ENCODE measurements around the gene PHACTR1. TPM values are rescaled to one million over a fixed set of nuclear protein-coding genes. Genes with fewer than 3 reads are reported as not detected.

Gene PHACTR1
- total RNA-seq, 1 donor from 2014 or later: 85.9 TPM

DNA sequence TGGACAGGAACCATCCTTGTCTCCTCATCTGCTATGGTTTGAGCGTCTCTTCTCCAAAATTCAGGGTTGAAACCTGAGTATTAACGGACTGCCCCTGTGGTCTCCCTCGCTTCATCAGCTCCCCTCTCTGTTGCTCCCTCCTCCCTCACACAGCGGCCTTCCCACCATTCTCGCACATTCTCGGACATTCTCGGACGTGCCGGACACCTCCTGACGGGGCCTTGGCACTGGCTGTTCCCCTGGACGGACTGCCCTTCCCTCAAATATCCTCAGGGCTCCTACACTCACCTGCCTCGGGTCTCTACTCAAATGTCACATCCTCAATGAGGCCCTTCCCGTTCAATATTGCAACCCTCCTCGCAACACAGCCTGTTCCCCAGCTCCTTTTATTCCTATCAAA is 496.0 kb downstream of the PHACTR1 start:
- DNase-seq: no peak
- H3K27ac ChIP-seq (replicated peaks): no peak overlapping the region
- H3K4me1 ChIP-seq: peaks cover 35% of the 10 kb centered on the region
- no peaks in the 10 kb centered on the region for H3K9me3 ChIP-seq (replicated peaks)
- H3K4me3 ChIP-seq: no peak overlapping the region
- H3K36me3 ChIP-seq: no peaks in the 10 kb centered on the region
- TF ChIP-seq, protein P1, sequence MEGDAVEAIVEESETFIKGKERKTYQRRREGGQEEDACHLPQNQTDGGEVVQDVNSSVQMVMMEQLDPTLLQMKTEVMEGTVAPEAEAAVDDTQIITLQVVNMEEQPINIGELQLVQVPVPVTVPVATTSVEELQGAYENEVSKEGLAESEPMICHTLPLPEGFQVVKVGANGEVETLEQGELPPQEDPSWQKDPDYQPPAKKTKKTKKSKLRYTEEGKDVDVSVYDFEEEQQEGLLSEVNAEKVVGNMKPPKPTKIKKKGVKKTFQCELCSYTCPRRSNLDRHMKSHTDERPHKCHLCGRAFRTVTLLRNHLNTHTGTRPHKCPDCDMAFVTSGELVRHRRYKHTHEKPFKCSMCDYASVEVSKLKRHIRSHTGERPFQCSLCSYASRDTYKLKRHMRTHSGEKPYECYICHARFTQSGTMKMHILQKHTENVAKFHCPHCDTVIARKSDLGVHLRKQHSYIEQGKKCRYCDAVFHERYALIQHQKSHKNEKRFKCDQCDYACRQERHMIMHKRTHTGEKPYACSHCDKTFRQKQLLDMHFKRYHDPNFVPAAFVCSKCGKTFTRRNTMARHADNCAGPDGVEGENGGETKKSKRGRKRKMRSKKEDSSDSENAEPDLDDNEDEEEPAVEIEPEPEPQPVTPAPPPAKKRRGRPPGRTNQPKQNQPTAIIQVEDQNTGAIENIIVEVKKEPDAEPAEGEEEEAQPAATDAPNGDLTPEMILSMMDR (IDR thresholded peaks at IDR 0.05; ENCODE audit: borderline replicate concordance): no peak
- no peaks in the 10 kb centered on the region for H3K27me3 ChIP-seq (ENCODE audit: low read depth)
- intact Hi-C loops (cut with micrococcal nuclease): no loop called here

DNA sequence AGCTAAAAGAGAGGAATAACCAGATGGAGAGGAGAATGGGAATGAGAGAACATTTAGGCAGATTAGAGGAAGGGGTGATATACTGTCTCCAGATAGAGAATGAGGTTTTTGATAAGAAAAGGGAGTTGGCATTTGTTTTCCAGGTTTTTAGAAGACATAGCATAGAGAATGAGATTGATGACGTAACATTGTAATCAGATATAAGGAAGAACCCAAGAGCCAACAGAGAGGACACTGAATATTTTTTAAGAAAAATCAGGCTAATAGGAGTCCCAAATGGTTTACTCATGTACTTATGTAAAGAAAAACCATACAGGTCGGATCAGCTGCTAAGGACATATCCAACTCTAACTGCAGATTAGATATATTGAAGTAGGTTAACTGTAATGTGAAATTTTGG is 498.8 kb downstream of the PHACTR1 start:
- Histone ChIP-seq H3K36me3 (peaks cover 5% of the 10 kb centered on the region), H3K27me3 (ENCODE audit: low read depth) (no peaks in the 10 kb centered on the region), H3K9me3 (replicated peaks) (no peaks in the 10 kb centered on the region), H3K27ac (replicated peaks) (no peak overlapping the region), H3K4me1 (peaks cover 39% of the 10 kb centered on the region), H3K4me3 (no peak overlapping the region)
- TF ChIP-seq, protein P1 (IDR thresholded peaks at IDR 0.05; ENCODE audit: borderline replicate concordance): no peak
- DNase-seq: no peak
- intact Hi-C loops (cut with micrococcal nuclease): no loop called here

DNA sequence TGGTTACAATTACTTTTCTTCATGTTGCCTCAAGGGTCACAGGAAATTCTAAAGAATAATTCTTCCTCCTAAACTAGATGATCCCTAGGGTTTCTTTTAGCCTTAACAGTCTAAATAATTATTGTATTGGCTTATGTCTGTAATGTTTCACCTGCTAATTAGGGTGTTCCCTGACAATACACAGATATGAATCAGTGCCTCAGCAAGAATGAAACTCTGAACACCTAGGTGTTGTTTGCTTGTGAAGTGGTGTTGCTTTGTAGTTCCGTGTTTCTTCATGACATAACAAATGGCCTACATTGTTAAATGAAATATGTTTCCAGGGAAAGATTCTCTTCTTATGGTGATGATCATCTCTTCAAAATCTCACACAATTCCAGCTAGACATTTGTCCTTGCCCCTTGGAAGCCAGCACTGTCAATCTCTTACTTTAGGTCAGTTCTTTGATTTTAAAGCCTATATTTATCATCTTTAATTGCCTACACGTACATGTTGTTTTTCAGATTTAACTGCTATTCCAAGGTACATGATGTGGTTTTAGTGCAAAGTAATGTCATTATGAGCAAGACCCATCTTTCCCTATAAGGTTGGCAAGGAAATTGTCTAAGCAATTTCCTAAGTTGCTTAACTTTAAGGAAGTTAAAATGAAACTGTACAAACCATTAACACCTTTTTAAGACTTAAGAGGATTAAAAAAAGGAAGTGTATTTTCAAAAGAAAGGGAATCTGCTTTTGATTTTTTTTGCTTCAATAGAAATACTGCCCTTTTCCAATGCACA is 499.9 kb downstream of the PHACTR1 start:
- TF ChIP-seq, protein P1 (IDR thresholded peaks at IDR 0.05; ENCODE audit: borderline replicate concordance): no peak
- peaks cover 28% of the 10 kb centered on the region for H3K4me1 ChIP-seq
- peak overlapping the region; percentile 41 for H3K27ac ChIP-seq (replicated peaks)
- intact Hi-C loops (cut with micrococcal nuclease): no loop called here
- no peaks in the 10 kb centered on the region for H3K9me3 ChIP-seq (replicated peaks)
- no peaks in the 10 kb centered on the region for H3K27me3 ChIP-seq (ENCODE audit: low read depth)
- H3K36me3 ChIP-seq: peaks cover 5% of the 10 kb centered on the region
- no peak overlapping the region for H3K4me3 ChIP-seq
- no peak for DNase-seq

DNA sequence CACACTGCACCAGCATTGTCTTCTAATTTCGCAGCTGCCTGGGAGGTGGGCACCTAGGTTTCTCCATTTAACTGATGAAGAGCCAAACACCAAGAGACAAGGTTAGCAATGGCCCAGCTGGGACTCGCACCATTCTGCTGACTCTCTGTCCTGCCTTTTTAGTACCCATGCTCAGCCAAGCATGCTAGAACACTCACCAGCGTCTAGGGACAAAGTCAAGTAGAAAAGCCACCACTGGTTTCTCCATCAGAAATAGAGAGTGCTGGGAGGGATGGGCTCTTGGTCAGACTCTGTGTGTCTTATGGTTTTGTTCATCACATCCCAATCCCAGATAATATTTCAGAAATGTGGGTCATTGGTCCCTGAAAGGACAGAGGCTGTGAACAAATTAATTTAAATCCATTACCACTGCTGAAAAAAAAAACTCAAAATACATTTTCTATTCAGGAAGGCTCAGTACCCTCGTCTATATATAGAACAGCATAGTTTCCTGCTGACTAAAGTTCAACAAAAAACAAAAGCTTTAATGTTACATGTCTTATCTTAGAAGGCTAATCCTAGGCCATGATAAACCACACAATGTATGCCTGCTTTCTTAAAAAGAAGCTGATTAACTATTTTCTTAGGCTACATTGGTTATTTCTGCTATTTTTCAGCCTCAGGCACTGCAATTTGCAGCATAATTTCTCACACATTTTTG is 500.8 kb downstream of the PHACTR1 start:
- intact Hi-C loops (cut with micrococcal nuclease): no loop called here
- DNase-seq: no peak
- peak overlapping the region; percentile 41 for H3K27ac ChIP-seq (replicated peaks)

DNA sequence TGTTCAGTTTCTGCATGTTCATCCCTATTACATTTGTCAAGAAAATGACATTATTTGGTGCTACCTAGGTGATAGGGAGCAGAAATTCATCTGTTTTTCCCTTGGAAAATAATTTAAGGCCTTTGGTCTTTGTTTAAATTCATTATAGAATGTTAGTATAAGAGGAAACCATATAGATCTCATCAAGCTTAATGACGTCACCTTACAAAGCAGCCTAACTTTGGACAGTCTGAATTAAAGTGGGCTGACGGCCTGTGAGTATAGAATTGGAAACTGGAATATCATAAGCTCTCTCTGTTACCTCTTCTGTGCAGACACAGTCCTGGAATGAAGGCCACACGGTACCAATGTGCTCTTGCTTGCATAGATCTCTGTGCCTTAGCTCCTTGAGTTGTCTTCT is 503.7 kb downstream of the PHACTR1 start:
- no peak overlapping the region for H3K27ac ChIP-seq (replicated peaks)
- no peaks in the 10 kb centered on the region for H3K27me3 ChIP-seq (ENCODE audit: low read depth)
- TF ChIP-seq, protein P1 (IDR thresholded peaks at IDR 0.05; ENCODE audit: borderline replicate concordance): no peak
- no peak overlapping the region for H3K4me3 ChIP-seq
- peaks cover 28% of the 10 kb centered on the region for H3K4me1 ChIP-seq
- no peaks in the 10 kb centered on the region for H3K9me3 ChIP-seq (replicated peaks)
- H3K36me3 ChIP-seq: peaks cover 12% of the 10 kb centered on the region
- no peak for DNase-seq
- intact Hi-C loops (cut with micrococcal nuclease): no loop called here

More for the DNA sequence above, 500.8 kb downstream of the PHACTR1 start:
- Histone ChIP-seq H3K4me1 (peaks cover 28% of the 10 kb centered on the region), H3K36me3 (peaks cover 5% of the 10 kb centered on the region), H3K4me3 (no peak overlapping the region), H3K9me3 (replicated peaks) (no peaks in the 10 kb centered on the region), H3K27me3 (ENCODE audit: low read depth) (no peaks in the 10 kb centered on the region)
- TF ChIP-seq, protein P1 (IDR thresholded peaks at IDR 0.05; ENCODE audit: borderline replicate concordance): no peak

All from left ventricle myocardium inferior (tissue), 1 donor.